H9 (cell line): ENCODE results near the gene PAEP. TPM values are rescaled to one million over a fixed set of nuclear protein-coding genes. Genes with fewer than 3 reads are reported as not detected.

Experiments used
- DNase-seq: peaks from one replicate; pipeline ENCODE4 v3.0.0-alpha.2; 2017
- H2AFZ ChIP-seq: one replicate; pipeline ENCODE4 v1.6.1; 2013; ENCODE audit warnings: mild to moderate bottlenecking, low read length, control low read depth, moderate library complexity
- H2AK5ac ChIP-seq: 2 replicates; pipeline ENCODE4 v1.6.1; 2013; ENCODE audit warnings: low read length, control low read depth, mixed read lengths; ENCODE audit not compliant: insufficient read length
- H2BK120ac ChIP-seq: one replicate; pipeline ENCODE4 v1.6.1; 2013; ENCODE audit warnings: low read depth, mild to moderate bottlenecking, low read length, control low read depth, inconsistent platforms; ENCODE audit not compliant: poor library complexity, severe bottlenecking
- H2BK12ac ChIP-seq: 2 replicates; pipeline ENCODE4 v1.6.1; 2013; ENCODE audit warnings: low read length, control low read depth, mixed read lengths, low read depth; ENCODE audit not compliant: insufficient read length
- H2BK15ac ChIP-seq: 2 replicates; pipeline ENCODE4 v1.6.1; 2013; ENCODE audit warnings: low read depth, low read length, control low read depth
- H2BK20ac ChIP-seq: one replicate; pipeline ENCODE4 v1.6.1; 2013; ENCODE audit warnings: low read depth, mild to moderate bottlenecking, low read length, control low read depth, inconsistent platforms; ENCODE audit not compliant: poor library complexity, severe bottlenecking
- H2BK5ac ChIP-seq: 2 replicates; pipeline ENCODE4 v1.6.1; 2013; ENCODE audit warnings: low read length, control low read depth, mixed read lengths; ENCODE audit not compliant: insufficient read length
- H3K14ac ChIP-seq: 2 replicates; pipeline ENCODE4 v1.6.1; 2013; ENCODE audit warnings: low read length, control low read depth; ENCODE audit not compliant: insufficient read depth
- H3K18ac ChIP-seq: 2 replicates; pipeline ENCODE4 v1.6.1; 2013; ENCODE audit warnings: low read depth, mild to moderate bottlenecking, mixed read lengths, low read length, control low read depth; ENCODE audit not compliant: insufficient read length
- H3K23ac ChIP-seq: 2 replicates; pipeline ENCODE4 v1.6.1; 2013; ENCODE audit warnings: low read length, control low read depth, mixed read lengths, low read depth; ENCODE audit not compliant: insufficient read length
- H3K23me2 ChIP-seq: 2 replicates; pipeline ENCODE4 v1.6.1; 2013; ENCODE audit warnings: low read depth, mild to moderate bottlenecking, mixed read lengths, low read length, control low read depth; ENCODE audit not compliant: insufficient read length, poor library complexity, severe bottlenecking
- H3K27ac ChIP-seq: 2 replicates; pipeline ENCODE4 v1.5.1; 2013; ENCODE audit warnings: low read length, control low read depth, mixed read lengths, low read depth; ENCODE audit not compliant: insufficient read length
- H3K27me3 ChIP-seq: 2 replicates; pipeline ENCODE4 v1.6.1; 2013; ENCODE audit warnings: low read length, control low read depth, inconsistent platforms; ENCODE audit not compliant: insufficient read depth
- H3K4ac ChIP-seq: 2 replicates; pipeline ENCODE4 v1.6.1; 2013; ENCODE audit warnings: low read depth, mild to moderate bottlenecking, control low read depth, inconsistent platforms, low read length, moderate library complexity
- H3K4me1 ChIP-seq: 2 replicates; pipeline ENCODE4 v1.6.1; 2013; ENCODE audit warnings: low read length, control low read depth, inconsistent platforms; ENCODE audit not compliant: insufficient read depth
- H3K4me2 ChIP-seq: 2 replicates; pipeline ENCODE4 v1.6.1; 2013; ENCODE audit warnings: low read length, control low read depth, mixed read lengths; ENCODE audit not compliant: insufficient read length, insufficient read depth
- H3K56ac ChIP-seq: 2 replicates; pipeline ENCODE4 v1.6.1; 2013; ENCODE audit warnings: low read depth, mild to moderate bottlenecking, mixed read lengths, low read length, control low read depth; ENCODE audit not compliant: insufficient read length
- H3K79me1 ChIP-seq: 2 replicates; pipeline ENCODE4 v1.6.1; 2013; ENCODE audit warnings: low read depth, mild to moderate bottlenecking, moderate library complexity, low read length, control low read depth, inconsistent platforms; ENCODE audit not compliant: insufficient read depth, poor library complexity, severe bottlenecking
- H3K79me2 ChIP-seq: 2 replicates; pipeline ENCODE4 v1.6.1; 2013; ENCODE audit warnings: low read length, control low read depth, inconsistent platforms; ENCODE audit not compliant: insufficient read depth
- H3K9ac ChIP-seq: 2 replicates; pipeline ENCODE4 v1.6.1; 2013; ENCODE audit warnings: low read length, control low read depth, mixed read lengths; ENCODE audit not compliant: insufficient read length; ENCODE audit errors: extremely low read depth
- H3K9me3 ChIP-seq: one replicate; pipeline ENCODE4 v1.6.1; 2013; ENCODE audit warnings: low read depth, low read length, inconsistent platforms; ENCODE audit not compliant: control insufficient read depth
- H3T11ph ChIP-seq: one replicate; pipeline ENCODE4 v1.6.1; 2013; ENCODE audit warnings: mild to moderate bottlenecking, low read length, control low read depth, inconsistent platforms
- H4K20me1 ChIP-seq: one replicate; pipeline ENCODE4 v1.6.1; 2013; ENCODE audit not compliant: control insufficient read depth, insufficient read length, insufficient read depth
- H4K5ac ChIP-seq: 2 replicates; pipeline ENCODE4 v1.6.1; 2013; ENCODE audit warnings: low read depth, mild to moderate bottlenecking, mixed read lengths, low read length, control low read depth; ENCODE audit not compliant: insufficient read length
- H4K8ac ChIP-seq: replicated peaks from 2 replicates; pipeline ENCODE4 v1.6.1; 2013; ENCODE audit warnings: low read length, control low read depth, mixed read lengths, low read depth; ENCODE audit not compliant: insufficient read length
- H4K91ac ChIP-seq: 2 replicates; pipeline ENCODE4 v1.6.1; 2013; ENCODE audit warnings: low read depth, mild to moderate bottlenecking, moderate library complexity, mixed read lengths, low read length, control low read depth; ENCODE audit not compliant: insufficient read length
- H3K27ac Mint-ChIP-seq, 3 experiments: 2 replicates in 2 of 3; 3 replicates in 1 of 3; pipeline ENCODE4 v1.8.0; 2020 to 2021; ENCODE audit warnings: mixed read lengths in 3 of 3, mild to moderate bottlenecking in 1 of 3, moderate library complexity in 1 of 3
- H3K27me3 Mint-ChIP-seq: 2 replicates; pipeline ENCODE4 v1.8.0; 2021; ENCODE audit warnings: low read depth, mild to moderate bottlenecking, moderate library complexity, mixed read lengths
- H3K36me3 Mint-ChIP-seq, 3 experiments: 2 replicates in 2 of 3; 3 replicates in 1 of 3; pipeline ENCODE4 v1.8.0; 2020 to 2021; ENCODE audit warnings: low read depth in 3 of 3, mixed read lengths in 3 of 3; ENCODE audit not compliant: insufficient read depth in 1 of 3
- H3K4me1 Mint-ChIP-seq, 2 experiments: 2 replicates each; pipeline ENCODE4 v1.8.0; 2020; ENCODE audit warnings: mixed read lengths in 2 of 2
- H3K4me3 Mint-ChIP-seq, 2 experiments: 2 replicates in 1 of 2; 3 replicates in 1 of 2; pipeline ENCODE4 v1.8.0; 2020 to 2021; ENCODE audit warnings: mild to moderate bottlenecking in 2 of 2, mixed read lengths in 2 of 2, moderate library complexity in 1 of 2
- H3K9me3 Mint-ChIP-seq, 2 experiments: 2 replicates in 1 of 2; 3 replicates in 1 of 2; pipeline ENCODE4 v1.8.0; 2020; ENCODE audit warnings: mild to moderate bottlenecking in 2 of 2, mixed read lengths in 2 of 2, moderate library complexity in 1 of 2
- CTCF ChIP-seq: fragments of 200-600 bp; sonication (generic); conservative IDR thresholded peaks from 3 replicates; pipeline ENCODE4 v1.8.0; 2021; ENCODE audit warnings: antibody characterized with exemption, mild to moderate bottlenecking
- whole genome bisulfite sequencing: extraction: QIAGEN DNeasy Blood & Tissue Kit; methylation state at CpG from one replicate; pipeline ENCODE4 v1.1.7; 2013; ENCODE audit warnings: missing lambda C conversion rate, low lambda C conversion rate, mixed read lengths; ENCODE audit not compliant: insufficient read length; ENCODE audit errors: extremely low coverage; 5-methylcytosine and 5-hydroxymethylcytosine counted together
- total RNA-seq: library from RNA; stranded (reverse); gene quantifications from 2 replicates; pipeline ENCODE4 v1.2.1, GENCODE V29; 2021

PAEP gene
- total RNA-seq, 1 experiment from 2014 or later = not detected

- Histone ChIP-seq H3K4me1 (no peaks in the 10 kb centered on the region), H2BK120ac (no peak overlapping the region), H2AK5ac (no peak overlapping the region), H2BK20ac (no peak overlapping the region), H4K8ac (no peak overlapping the region), H3K23me2 (no peaks in the 10 kb centered on the region), H3K56ac (no peak overlapping the region), H3K79me2 (no peaks in the 10 kb centered on the region), H4K5ac (no peak overlapping the region), H3K9ac (no peak overlapping the region), H3K14ac (no peak overlapping the region), H4K91ac (no peak overlapping the region), H3T11ph (no peak overlapping the region), H3K18ac (no peak overlapping the region), H3K27ac (no peak overlapping the region), H2BK15ac (no peak overlapping the region), H3K4ac (no peak overlapping the region), H3K9me3 (no peaks in the 10 kb centered on the region), H3K23ac (no peak overlapping the region), H4K20me1 (no peaks in the 10 kb centered on the region), H3K27me3 (no peaks in the 10 kb centered on the region), H2BK12ac (no peak overlapping the region), H2AFZ (no peak overlapping the region), H3K4me2 (no peak overlapping the region), H3K79me1 (no peaks in the 10 kb centered on the region), H2BK5ac (no peak overlapping the region)
- Mint-ChIP-seq H3K36me3 (no peaks in the 10 kb centered on the region), H3K27ac (no peak overlapping the region), H3K9me3 (peaks cover 0 to 3% of the 10 kb centered on the region in 2 experiments; a peak in 1 of 5 replicates), H3K4me1 (peaks cover 3% of the 10 kb centered on the region in 2 experiments; a peak in 2 of 4 replicates), H3K27me3 (no peaks in the 10 kb centered on the region), H3K4me3 (no peak overlapping the region)
- no CpG with 5 or more reads among the region's 17 CpGs for WGBS
- DNase-seq = no peak
- no peak for TF ChIP-seq CTCF
Measured at GRCh38 chr9:135550344-135550918, 11.1 kb upstream of the PAEP start.
